Sigmoid colon (tissue), 3 donors: ENCODE results near the gene KCNA2.

Experiments used
- POLR2A ChIP-seq, 2 donors: fragments of 450-650 bp; IDR thresholded peaks; one replicate each; pipeline ENCODE4 v1.6.1; 2016; ENCODE audit warnings: antibody characterized with exemption in 2 of 2, mild to moderate bottlenecking in 2 of 2, moderate library complexity in 2 of 2
- TF ChIP-seq, protein P1 (sequence below), 4 experiments: fragments of 450-650 bp in 3 of 4; fragments of 200-600 bp in 1 of 4; IDR thresholded peaks; one replicate each; pipeline ENCODE4 v1.5.1; 2016 to 2019; ENCODE audit warnings: antibody characterized with exemption in 4 of 4, mild to moderate bottlenecking in 3 of 4, moderate library complexity in 2 of 4

DNA sequence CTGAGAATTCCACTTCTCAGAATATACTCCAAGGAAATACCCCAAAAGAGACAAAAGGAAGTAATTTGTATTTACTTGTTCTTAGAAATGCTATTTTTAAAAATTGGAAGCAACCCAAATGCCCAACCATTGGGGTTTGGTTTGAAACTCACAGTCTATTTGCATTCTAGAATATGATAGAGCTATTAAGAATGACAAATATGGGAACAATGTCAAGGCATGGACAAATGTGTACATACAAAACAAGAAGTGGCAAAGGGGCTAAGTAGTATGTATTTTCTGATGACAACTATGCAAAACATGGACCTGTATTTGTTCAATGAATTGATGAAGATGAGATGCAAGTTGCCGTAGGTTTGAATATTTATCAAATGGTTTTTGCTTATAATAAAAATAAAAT lies 32.8 kb downstream of the KCNA2 start:
- TF ChIP-seq, protein P1, sequence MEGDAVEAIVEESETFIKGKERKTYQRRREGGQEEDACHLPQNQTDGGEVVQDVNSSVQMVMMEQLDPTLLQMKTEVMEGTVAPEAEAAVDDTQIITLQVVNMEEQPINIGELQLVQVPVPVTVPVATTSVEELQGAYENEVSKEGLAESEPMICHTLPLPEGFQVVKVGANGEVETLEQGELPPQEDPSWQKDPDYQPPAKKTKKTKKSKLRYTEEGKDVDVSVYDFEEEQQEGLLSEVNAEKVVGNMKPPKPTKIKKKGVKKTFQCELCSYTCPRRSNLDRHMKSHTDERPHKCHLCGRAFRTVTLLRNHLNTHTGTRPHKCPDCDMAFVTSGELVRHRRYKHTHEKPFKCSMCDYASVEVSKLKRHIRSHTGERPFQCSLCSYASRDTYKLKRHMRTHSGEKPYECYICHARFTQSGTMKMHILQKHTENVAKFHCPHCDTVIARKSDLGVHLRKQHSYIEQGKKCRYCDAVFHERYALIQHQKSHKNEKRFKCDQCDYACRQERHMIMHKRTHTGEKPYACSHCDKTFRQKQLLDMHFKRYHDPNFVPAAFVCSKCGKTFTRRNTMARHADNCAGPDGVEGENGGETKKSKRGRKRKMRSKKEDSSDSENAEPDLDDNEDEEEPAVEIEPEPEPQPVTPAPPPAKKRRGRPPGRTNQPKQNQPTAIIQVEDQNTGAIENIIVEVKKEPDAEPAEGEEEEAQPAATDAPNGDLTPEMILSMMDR (IDR thresholded peaks at IDR 0.05), result no peak
- TF ChIP-seq POLR2A (IDR thresholded peaks at IDR 0.05), result no peak
